HG02588 (cell line): ENCODE results near the gene SLF1.

Experiments
- ATAC-seq: cut with Tn5 transposase; IDR thresholded peaks from one replicate; pipeline ENCODE4 v1.9.1; 2021; ENCODE audit warnings: mild to moderate bottlenecking, moderate library complexity; ENCODE audit not compliant: unreplicated experiment

SLF1 gene

DNA sequence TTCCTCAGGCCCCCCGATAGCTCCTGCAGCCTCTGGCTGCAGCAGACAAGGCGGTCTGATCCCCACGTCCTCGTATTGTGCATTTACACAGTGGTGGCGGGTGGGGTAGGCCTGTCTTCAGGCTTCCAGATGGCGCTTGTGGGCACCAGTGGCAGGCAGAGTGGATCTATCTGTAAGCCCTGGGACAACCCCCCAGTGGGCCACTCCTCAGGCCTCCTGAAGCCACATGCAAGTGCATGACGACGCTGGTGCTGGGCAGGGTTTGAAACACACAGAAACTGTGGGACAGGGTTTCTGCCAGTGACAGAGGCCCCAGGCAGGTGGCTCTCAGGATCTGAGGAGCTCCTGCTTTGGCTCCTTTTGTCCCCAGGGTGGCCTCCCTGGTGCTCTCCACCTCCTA is 42.0 kb downstream of the SLF1 start:
- ATAC-seq = no peak

DNA sequence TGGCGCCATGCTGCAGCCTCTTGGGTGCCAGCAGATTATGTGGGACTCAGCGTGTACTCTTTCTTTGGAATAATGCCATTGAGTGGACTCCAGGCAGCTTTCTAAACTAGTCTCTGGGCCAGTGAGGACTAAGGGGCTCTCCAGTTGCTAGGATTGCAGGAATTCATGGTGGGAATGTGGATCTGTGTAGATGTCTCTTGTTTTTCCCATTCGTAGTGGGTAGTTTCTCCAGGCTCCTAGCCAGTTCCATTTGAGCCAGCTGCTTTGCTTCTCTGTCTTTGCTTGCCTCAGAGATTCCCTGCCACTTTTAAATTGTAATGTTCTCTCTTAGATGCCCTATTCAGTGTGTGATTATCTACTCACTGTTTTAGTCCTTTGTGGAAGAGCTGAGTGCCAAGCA is 42.6 kb downstream of the SLF1 start:
- no peak for ATAC-seq

DNA sequence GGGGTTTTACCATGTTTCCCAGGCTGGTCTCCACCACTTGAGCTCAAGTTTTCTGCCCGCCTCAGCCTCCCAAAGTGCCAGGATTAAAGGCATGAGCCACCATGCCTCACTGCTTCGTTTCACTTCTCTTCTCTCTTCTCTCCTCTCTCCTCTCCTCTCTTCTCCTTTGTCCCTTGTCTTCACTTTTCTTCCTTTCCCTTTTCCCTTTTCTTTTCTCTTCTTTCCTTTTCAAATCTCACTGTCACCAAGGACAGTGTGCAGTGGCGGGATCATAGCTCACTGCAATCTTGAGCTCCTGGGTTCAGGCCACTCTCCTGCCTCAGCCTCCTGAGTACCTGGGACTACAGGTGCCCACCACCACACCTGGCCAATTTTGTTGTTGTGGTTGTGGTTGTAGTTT is 49.5 kb downstream of the SLF1 start:
- ATAC-seq = no peak

DNA sequence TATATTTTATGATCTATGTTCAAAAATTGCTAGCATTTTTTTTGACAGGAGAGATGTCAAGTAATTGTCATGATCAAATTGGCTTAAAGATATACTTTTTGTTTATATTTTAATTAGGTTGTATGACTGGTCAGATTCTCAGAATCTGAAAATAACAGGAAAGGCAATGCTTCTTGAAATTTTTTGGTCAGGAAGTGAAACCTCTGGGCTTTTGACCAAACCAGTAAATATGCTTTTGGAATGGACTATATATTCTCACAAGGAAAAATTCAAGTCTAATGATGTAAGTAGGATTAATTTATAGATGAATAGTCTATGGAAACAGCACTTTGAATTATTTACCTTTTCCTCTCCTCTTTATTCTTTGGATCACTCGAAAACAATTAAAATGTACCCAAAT is 52.3 kb downstream of the SLF1 start:
- ATAC-seq = no peak

DNA sequence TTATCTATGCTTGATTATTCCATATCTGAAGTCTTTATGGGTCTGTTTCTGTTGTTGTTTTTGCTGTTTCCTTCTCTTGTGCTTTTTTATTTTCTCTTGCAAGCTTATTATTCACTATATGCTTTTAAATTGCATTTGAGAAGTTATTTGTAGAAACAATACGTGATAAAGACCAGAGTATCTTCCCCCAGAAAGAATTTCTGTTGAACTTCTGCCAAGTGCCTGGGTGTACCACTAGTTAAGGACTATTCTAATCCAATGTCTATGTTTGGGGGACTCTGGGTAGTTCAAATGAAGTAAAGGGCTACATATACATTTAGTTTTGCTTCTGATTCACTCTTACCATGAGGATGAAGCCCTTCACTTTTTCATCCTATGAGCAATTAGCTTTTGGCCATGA is 54.3 kb downstream of the SLF1 start:
- no peak for ATAC-seq

DNA sequence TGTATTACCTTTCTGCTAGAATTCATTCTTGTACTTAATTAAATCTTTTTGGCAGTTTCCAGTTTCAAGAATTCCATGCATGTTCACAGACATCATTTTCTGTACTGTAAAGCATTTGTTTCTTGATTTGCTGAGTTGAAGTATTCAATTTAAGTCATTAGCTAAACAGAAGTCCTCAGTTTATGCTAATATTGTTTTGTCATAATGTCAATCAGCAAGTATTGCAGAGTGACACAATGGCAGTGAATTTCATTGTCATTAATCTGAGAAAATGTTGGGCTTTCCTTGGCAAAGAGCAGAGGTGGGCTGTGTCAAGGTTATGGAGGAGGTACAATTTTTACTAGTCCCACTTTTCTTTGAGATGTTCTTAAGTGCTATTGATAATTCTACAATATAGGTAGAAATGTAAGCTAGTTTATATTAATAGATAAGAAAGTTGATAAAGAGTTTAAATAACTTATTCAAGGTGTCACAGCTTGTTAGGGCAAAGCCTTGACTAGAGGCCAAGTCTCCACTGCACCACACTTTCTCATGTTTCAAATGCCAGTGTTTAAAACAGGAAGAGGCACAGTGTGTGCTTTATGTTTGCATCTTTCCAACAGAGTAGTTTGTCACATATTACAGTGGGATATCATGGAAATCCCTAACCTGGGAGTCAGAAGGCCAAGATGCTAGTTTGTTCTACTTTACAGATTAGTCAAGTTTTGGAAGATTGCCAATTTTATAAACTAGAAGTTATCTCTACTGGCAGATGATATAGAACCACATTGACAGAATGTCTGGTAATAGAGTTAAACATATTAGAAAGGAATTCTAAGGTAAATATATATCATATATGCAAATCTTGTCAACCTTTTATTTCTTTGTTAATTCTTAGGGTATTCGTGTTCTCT is 56.3 kb downstream of the SLF1 start:
- no peak for ATAC-seq

DNA sequence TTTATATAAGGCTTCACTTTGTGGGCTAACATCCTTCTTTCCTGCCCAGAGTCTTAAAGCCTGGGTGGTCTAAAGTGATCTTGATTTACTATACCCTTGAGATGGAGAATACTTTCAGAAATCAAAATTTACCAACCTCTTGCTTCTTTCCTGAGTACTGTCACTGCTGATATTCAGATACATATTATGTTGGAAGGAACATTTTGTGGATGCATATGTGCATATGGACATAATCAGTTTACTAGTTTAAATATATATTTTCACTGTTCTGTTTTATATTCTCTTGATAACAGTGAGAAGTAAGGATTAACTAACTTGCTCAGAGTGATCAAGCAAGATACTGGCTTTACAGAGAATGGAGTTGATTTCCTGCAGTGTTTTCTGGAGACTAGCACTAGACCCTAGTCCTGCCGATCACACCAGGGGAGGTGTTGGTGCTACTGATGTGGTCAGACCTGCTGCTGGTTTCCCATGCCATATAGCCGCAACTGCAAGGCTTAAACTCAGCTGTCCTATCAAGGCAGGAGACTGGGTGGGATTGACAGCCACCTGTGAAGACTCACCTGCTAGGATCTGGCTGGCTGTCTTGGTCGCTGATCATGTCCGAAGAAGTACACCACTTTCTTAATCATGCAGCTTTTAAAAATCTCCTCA is 57.6 kb downstream of the SLF1 start:
- ATAC-seq = no peak

DNA sequence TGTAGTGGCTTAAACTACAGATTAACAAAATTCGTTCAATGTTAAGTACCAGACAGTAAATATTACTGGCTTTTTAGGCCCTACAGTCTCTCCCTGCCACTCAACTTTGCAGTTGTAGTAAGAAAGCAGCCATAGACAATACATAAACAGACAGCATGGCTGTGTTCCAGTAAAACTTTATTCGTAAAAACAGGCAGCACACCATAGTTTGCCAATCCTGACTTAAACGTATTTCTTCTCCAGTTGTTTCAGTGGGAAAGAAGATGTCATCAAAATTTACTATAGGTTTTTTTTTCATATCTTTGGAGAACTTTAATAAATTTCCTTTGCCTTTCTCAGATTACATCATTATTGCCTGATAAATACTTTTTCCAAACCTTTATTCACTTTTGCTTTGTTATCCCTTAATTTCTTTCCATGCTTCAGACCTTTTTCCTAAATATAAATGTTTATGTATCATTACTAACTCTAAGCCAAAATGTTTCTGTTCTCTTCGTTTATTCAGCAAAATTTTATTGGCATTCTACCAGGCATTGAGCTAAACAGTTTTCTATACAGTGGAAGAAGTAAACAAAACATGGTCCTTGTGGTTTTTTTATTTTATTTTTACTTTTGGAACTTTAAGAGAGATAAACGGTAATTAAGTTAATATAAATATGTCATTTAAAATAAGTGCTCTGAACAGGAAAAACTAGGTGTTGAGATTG is 64.5 kb downstream of the SLF1 start:
- ATAC-seq = no peak

DNA sequence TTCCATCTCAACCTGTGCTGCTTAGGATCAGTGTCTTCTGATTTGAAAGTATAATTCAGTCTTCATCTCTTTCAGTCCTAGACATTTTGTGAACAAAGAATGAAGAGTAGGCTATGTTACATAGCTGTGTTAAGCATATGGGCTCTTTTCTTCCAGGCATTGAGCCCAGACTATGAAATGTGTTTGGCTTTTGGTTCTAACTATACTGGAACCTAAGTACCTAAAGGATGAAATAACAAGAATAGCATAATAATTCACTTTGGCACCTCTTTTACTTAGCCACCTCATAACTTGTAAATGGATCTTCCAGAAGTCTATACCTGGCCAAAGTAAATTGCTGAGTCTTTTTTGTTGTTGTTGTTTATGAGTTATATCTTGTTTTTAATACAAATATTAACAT is 71.4 kb downstream of the SLF1 start:
- ATAC-seq = no peak

DNA sequence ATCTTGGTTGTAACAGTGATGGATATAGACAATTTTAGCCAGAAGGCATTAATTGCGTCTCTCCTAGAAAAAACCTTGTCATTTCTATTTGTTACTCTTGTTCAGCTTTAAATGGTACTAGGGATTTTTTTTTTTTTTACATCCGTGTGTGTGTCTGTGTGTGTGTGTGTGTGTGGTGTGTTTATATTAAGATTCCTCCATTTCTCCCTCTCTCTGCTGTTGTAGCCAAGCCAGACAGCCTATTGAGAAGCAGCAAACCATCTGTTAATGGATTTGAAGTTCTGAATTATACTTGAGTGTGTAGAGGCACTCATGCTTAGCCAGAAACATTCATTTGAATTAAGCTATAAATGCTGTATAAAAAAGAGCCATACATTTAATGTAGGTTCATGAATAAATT is 72.3 kb downstream of the SLF1 start:
- no peak for ATAC-seq

DNA sequence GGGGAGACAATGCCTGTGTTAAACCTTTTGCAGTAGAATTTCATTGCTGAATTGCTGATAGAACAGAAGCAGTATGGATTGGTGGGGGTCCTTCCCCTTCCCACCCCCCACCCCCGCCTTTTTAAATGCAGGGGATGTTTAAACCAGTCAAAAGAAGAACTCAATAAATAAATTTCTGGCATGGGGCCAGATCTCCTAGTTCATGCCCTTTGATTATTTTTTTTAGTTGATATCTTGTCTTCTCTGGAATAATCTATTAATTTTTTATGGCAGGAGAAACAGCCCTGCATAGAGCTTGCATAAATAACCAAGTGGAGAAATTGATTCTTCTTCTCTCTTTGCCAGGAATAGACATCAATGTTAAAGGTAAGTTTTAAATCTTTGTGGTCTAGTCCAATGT is 72.8 kb downstream of the SLF1 start:
- no peak for ATAC-seq

DNA sequence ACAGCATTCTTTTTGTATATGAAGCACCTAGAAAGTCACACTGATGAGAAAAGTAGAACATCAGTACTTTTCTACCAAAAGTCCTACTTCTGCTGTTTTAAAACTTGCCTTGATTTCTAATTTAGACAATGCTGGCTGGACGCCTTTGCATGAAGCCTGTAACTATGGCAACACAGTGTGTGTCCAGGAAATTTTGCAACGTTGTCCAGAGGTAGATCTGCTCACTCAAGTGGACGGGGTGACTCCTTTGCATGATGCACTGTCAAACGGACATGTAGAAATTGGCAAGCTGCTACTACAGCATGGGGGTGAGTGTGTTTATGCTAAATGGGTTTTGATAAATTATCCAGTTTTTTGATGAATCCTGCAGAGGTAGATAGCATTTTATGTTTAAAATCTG is 73.5 kb downstream of the SLF1 start:
- ATAC-seq = no peak

DNA sequence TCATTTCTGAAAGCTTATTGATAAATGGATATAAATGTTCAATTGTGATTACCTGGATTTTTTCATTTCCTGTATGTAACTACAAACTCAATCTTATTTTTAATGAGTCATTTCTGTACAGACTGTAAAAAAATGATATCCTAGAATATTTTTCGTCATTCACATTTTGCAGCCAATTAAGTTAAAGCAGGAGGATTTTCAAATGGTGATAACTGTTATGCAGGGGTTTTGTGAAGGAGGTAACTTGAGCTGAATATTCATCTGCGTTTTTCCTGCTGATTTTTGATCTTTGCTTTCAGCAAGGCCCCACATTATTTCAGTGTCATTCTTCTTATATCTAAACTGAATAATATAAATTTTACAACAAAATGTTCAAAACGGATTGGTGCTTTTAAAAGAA is 74.1 kb downstream of the SLF1 start:
- ATAC-seq = no peak

DNA sequence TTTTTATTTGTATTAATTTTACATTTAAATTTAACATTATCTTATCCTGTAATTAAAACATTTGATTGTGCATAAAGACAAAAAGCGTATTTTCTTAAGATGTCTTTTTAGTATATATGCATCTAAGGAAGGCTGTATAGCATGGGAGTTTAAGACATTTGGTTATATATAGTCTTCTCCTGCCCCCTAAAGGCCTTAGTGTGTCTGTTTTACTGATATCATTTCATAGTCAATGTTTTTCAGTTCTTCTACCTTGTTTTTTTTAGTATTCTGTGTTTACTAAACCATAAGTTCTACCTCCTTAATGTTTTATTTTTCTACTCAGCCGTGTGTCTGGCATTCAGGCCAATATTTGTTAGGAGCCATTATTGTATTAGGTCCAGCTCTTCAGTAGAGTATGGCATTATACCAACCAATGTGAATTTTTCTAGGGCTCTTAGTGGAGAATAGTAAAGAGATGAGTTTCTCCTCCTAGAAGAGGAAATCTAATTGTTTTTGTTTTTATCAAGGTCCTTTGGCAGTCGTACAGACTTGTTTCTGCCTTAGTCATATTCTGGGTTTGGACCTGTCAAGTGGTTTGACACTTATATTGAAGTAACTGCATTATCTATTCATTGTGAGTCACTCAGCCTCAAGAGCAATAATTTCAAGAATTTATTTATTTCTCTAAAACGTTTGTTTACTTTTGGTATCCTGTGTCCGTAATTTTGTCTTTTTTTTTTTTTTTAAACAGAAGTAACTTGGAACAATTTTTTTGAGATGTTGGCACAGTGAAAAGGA is 74.8 kb downstream of the SLF1 start:
- peak; percentile 62 for ATAC-seq

DNA sequence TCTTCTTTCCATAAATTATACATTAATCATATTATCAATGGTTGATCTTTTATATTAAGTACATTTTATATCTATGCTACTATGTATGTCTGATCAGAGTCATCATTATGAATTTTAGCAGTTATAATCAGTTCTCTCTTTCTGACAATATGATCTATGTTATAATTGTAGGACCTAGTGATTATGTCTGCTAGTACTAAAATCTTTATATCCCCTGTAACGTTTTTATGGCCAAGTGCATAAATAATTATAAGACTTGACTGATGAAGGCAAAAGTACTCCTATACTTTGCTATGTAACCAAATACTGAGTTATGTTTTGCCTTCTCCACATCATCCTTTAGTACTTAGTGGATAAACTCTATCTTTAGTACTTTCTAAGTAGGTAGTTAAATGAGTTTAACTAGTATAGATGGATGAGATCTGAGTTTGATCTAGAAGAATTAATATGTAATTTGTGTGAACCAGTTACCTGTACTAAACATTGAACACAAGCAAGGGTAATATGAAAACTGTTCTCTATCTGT is 75.4 kb downstream of the SLF1 start:
- ATAC-seq = no peak

DNA sequence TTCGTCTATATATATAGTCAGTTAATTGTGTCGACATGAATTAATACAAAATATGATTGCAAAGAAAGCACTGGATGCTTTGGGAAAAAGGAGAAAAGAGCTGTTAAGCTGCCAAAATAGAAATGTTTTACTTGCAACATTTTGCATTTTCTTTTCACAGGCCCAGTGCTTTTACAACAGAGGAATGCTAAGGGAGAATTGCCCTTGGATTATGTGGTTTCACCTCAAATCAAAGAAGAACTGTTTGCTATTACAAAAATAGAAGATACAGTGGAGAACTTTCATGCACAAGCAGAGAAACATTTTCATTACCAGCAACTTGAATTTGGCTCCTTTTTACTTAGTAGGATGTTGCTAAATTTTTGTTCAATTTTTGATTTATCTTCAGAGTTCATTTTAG is 76.2 kb downstream of the SLF1 start:
- no peak for ATAC-seq

DNA sequence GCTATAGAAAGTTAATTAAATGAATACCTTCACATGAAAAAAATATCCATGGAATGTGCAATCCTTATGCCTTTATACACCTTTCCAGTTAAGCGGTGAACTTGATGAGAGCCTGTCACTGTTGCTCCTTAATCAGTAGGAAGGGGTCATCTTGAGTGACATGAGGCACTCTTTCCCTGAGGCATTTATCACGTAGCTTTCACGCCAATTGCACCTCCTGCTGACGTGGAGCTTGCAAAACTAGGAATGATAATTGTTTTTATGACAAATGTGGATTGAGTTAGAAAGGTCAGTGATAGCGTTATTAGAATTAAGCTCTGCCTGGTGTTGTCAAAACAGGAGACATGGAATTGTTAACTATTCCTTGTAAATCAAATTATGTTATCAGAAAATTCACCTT is 79.7 kb downstream of the SLF1 start:
- no peak for ATAC-seq

DNA sequence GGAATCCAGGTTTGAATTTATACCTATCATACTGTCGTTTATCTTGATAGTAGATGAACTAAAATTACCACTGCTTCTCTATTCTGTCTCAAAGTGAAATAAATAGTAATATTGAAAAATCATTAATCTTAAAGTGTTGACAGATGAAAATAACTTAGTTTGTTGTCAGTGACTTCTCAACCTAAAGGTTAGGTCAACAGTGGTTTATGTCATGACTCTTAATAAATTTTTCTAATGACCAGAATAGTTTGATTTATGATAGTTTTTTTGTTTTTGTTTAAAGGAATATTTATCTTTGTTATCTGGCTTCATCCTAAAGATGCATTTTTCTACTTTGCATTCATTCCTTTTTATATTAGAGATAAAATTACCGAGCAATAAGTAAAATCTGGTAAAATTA is 81.1 kb downstream of the SLF1 start:
- no peak for ATAC-seq

DNA sequence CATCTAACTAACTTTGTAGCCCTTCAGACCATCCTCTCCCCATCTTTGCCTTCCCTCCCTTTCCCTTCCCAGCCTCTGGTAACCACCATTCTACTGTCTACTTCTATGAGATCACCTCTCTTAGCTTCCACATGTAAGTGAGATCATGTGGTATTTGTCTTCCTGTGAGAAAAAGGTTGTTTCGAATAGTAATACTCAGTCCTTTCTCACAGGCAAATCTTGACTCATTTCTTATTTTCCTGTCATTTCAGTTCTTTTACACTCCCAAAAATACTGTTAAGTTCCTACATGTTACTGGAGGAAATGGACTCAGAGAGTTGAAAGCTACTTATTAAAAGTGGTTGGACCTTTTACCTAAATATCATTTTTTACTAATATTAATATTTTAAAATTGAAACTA is 82.1 kb downstream of the SLF1 start:
- ATAC-seq = peak; percentile 80

DNA sequence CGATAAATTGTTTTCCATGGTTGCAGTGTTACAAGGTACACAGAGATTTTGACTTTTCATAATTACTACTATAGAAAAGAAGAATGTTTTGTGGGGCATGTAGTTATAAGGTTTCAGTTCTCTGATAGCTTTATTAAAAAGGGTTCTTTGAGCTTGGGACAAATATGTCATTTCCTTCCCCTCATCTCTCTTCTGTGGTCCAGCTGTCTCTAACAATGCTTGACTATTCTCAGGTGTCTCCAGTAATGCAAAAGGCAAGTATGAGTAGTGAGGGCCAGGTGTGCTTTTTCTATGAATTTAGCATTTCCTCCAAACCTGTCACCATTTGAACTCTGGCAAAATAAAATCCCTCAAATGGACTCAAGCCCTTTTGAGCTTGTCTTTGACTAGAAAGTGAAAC is 84.3 kb downstream of the SLF1 start:
- peak; percentile 45 for ATAC-seq

DNA sequence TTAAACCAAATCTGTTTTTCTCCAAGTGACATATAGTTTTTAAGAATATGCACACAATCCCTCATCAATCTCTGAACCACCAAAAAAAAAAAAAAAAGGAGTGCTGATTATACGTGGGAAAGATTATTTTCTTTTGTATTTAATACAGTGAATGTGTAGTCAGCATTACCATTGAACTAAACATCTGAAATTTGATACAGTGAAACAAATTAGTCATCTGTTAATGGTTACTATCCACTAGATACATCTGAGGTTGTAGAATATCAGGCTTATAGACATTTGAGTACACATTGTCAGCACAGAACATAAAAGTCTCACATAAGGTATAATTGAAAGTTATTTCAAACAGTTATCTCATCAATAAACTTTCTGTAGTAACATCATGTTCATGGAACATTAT is 87.0 kb downstream of the SLF1 start:
- no peak for ATAC-seq
